H9 (cell line): ENCODE results near the gene ADGRG1. TPM values are rescaled to one million over a fixed set of nuclear protein-coding genes. Genes with fewer than 3 reads are reported as not detected.

Experiments used
- DNase-seq: peaks from one replicate; pipeline ENCODE4 v3.0.0-alpha.2; 2017
- H2AFZ ChIP-seq: one replicate; pipeline ENCODE4 v1.6.1; 2013; ENCODE audit warnings: mild to moderate bottlenecking, low read length, control low read depth, moderate library complexity
- H2AK5ac ChIP-seq: 2 replicates; pipeline ENCODE4 v1.6.1; 2013; ENCODE audit warnings: low read length, control low read depth, mixed read lengths; ENCODE audit not compliant: insufficient read length
- H2BK120ac ChIP-seq: one replicate; pipeline ENCODE4 v1.6.1; 2013; ENCODE audit warnings: low read depth, mild to moderate bottlenecking, low read length, control low read depth, inconsistent platforms; ENCODE audit not compliant: poor library complexity, severe bottlenecking
- H2BK12ac ChIP-seq: 2 replicates; pipeline ENCODE4 v1.6.1; 2013; ENCODE audit warnings: low read length, control low read depth, mixed read lengths, low read depth; ENCODE audit not compliant: insufficient read length
- H2BK15ac ChIP-seq: 2 replicates; pipeline ENCODE4 v1.6.1; 2013; ENCODE audit warnings: low read depth, low read length, control low read depth
- H2BK20ac ChIP-seq: one replicate; pipeline ENCODE4 v1.6.1; 2013; ENCODE audit warnings: low read depth, mild to moderate bottlenecking, low read length, control low read depth, inconsistent platforms; ENCODE audit not compliant: poor library complexity, severe bottlenecking
- H2BK5ac ChIP-seq: 2 replicates; pipeline ENCODE4 v1.6.1; 2013; ENCODE audit warnings: low read length, control low read depth, mixed read lengths; ENCODE audit not compliant: insufficient read length
- H3K14ac ChIP-seq: 2 replicates; pipeline ENCODE4 v1.6.1; 2013; ENCODE audit warnings: low read length, control low read depth; ENCODE audit not compliant: insufficient read depth
- H3K18ac ChIP-seq: 2 replicates; pipeline ENCODE4 v1.6.1; 2013; ENCODE audit warnings: low read depth, mild to moderate bottlenecking, mixed read lengths, low read length, control low read depth; ENCODE audit not compliant: insufficient read length
- H3K23ac ChIP-seq: 2 replicates; pipeline ENCODE4 v1.6.1; 2013; ENCODE audit warnings: low read length, control low read depth, mixed read lengths, low read depth; ENCODE audit not compliant: insufficient read length
- H3K23me2 ChIP-seq: 2 replicates; pipeline ENCODE4 v1.6.1; 2013; ENCODE audit warnings: low read depth, mild to moderate bottlenecking, mixed read lengths, low read length, control low read depth; ENCODE audit not compliant: insufficient read length, poor library complexity, severe bottlenecking
- H3K27ac ChIP-seq: 2 replicates; pipeline ENCODE4 v1.5.1; 2013; ENCODE audit warnings: low read length, control low read depth, mixed read lengths, low read depth; ENCODE audit not compliant: insufficient read length
- H3K27me3 ChIP-seq: 2 replicates; pipeline ENCODE4 v1.6.1; 2013; ENCODE audit warnings: low read length, control low read depth, inconsistent platforms; ENCODE audit not compliant: insufficient read depth
- H3K4ac ChIP-seq: 2 replicates; pipeline ENCODE4 v1.6.1; 2013; ENCODE audit warnings: low read depth, mild to moderate bottlenecking, control low read depth, inconsistent platforms, low read length, moderate library complexity
- H3K4me1 ChIP-seq: 2 replicates; pipeline ENCODE4 v1.6.1; 2013; ENCODE audit warnings: low read length, control low read depth, inconsistent platforms; ENCODE audit not compliant: insufficient read depth
- H3K4me2 ChIP-seq: 2 replicates; pipeline ENCODE4 v1.6.1; 2013; ENCODE audit warnings: low read length, control low read depth, mixed read lengths; ENCODE audit not compliant: insufficient read length, insufficient read depth
- H3K56ac ChIP-seq: 2 replicates; pipeline ENCODE4 v1.6.1; 2013; ENCODE audit warnings: low read depth, mild to moderate bottlenecking, mixed read lengths, low read length, control low read depth; ENCODE audit not compliant: insufficient read length
- H3K79me1 ChIP-seq: 2 replicates; pipeline ENCODE4 v1.6.1; 2013; ENCODE audit warnings: low read depth, mild to moderate bottlenecking, moderate library complexity, low read length, control low read depth, inconsistent platforms; ENCODE audit not compliant: insufficient read depth, poor library complexity, severe bottlenecking
- H3K79me2 ChIP-seq: 2 replicates; pipeline ENCODE4 v1.6.1; 2013; ENCODE audit warnings: low read length, control low read depth, inconsistent platforms; ENCODE audit not compliant: insufficient read depth
- H3K9ac ChIP-seq: 2 replicates; pipeline ENCODE4 v1.6.1; 2013; ENCODE audit warnings: low read length, control low read depth, mixed read lengths; ENCODE audit not compliant: insufficient read length; ENCODE audit errors: extremely low read depth
- H3K9me3 ChIP-seq: one replicate; pipeline ENCODE4 v1.6.1; 2013; ENCODE audit warnings: low read depth, low read length, inconsistent platforms; ENCODE audit not compliant: control insufficient read depth
- H3T11ph ChIP-seq: one replicate; pipeline ENCODE4 v1.6.1; 2013; ENCODE audit warnings: mild to moderate bottlenecking, low read length, control low read depth, inconsistent platforms
- H4K20me1 ChIP-seq: one replicate; pipeline ENCODE4 v1.6.1; 2013; ENCODE audit not compliant: control insufficient read depth, insufficient read length, insufficient read depth
- H4K5ac ChIP-seq: 2 replicates; pipeline ENCODE4 v1.6.1; 2013; ENCODE audit warnings: low read depth, mild to moderate bottlenecking, mixed read lengths, low read length, control low read depth; ENCODE audit not compliant: insufficient read length
- H4K8ac ChIP-seq: replicated peaks from 2 replicates; pipeline ENCODE4 v1.6.1; 2013; ENCODE audit warnings: low read length, control low read depth, mixed read lengths, low read depth; ENCODE audit not compliant: insufficient read length
- H4K91ac ChIP-seq: 2 replicates; pipeline ENCODE4 v1.6.1; 2013; ENCODE audit warnings: low read depth, mild to moderate bottlenecking, moderate library complexity, mixed read lengths, low read length, control low read depth; ENCODE audit not compliant: insufficient read length
- H3K27ac Mint-ChIP-seq, 3 experiments: 2 replicates in 2 of 3; 3 replicates in 1 of 3; pipeline ENCODE4 v1.8.0; 2020 to 2021; ENCODE audit warnings: mixed read lengths in 3 of 3, mild to moderate bottlenecking in 1 of 3, moderate library complexity in 1 of 3
- H3K27me3 Mint-ChIP-seq: 2 replicates; pipeline ENCODE4 v1.8.0; 2021; ENCODE audit warnings: low read depth, mild to moderate bottlenecking, moderate library complexity, mixed read lengths
- H3K36me3 Mint-ChIP-seq, 3 experiments: 2 replicates in 2 of 3; 3 replicates in 1 of 3; pipeline ENCODE4 v1.8.0; 2020 to 2021; ENCODE audit warnings: low read depth in 3 of 3, mixed read lengths in 3 of 3; ENCODE audit not compliant: insufficient read depth in 1 of 3
- H3K4me1 Mint-ChIP-seq, 2 experiments: 2 replicates each; pipeline ENCODE4 v1.8.0; 2020; ENCODE audit warnings: mixed read lengths in 2 of 2
- H3K4me3 Mint-ChIP-seq, 2 experiments: 2 replicates in 1 of 2; 3 replicates in 1 of 2; pipeline ENCODE4 v1.8.0; 2020 to 2021; ENCODE audit warnings: mild to moderate bottlenecking in 2 of 2, mixed read lengths in 2 of 2, moderate library complexity in 1 of 2
- H3K9me3 Mint-ChIP-seq, 2 experiments: 2 replicates in 1 of 2; 3 replicates in 1 of 2; pipeline ENCODE4 v1.8.0; 2020; ENCODE audit warnings: mild to moderate bottlenecking in 2 of 2, mixed read lengths in 2 of 2, moderate library complexity in 1 of 2
- WGBS: extraction: QIAGEN DNeasy Blood & Tissue Kit; methylation state at CpG from one replicate; pipeline ENCODE4 v1.1.7; 2013; ENCODE audit warnings: missing lambda C conversion rate, low lambda C conversion rate, mixed read lengths; ENCODE audit not compliant: insufficient read length; ENCODE audit errors: extremely low coverage; 5-methylcytosine and 5-hydroxymethylcytosine counted together
- total RNA-seq: library from RNA; stranded (reverse); gene quantifications from 2 replicates; pipeline ENCODE4 v1.2.1, GENCODE V29; 2021
- TF ChIP-seq, protein P1 (sequence below): fragments of 200-600 bp; sonication (generic); conservative IDR thresholded peaks from 3 replicates; pipeline ENCODE4 v1.8.0; 2021; ENCODE audit warnings: antibody characterized with exemption, mild to moderate bottlenecking

Gene ADGRG1
- total RNA-seq, 1 experiment from 2014 or later: 1.1 TPM

DNA sequence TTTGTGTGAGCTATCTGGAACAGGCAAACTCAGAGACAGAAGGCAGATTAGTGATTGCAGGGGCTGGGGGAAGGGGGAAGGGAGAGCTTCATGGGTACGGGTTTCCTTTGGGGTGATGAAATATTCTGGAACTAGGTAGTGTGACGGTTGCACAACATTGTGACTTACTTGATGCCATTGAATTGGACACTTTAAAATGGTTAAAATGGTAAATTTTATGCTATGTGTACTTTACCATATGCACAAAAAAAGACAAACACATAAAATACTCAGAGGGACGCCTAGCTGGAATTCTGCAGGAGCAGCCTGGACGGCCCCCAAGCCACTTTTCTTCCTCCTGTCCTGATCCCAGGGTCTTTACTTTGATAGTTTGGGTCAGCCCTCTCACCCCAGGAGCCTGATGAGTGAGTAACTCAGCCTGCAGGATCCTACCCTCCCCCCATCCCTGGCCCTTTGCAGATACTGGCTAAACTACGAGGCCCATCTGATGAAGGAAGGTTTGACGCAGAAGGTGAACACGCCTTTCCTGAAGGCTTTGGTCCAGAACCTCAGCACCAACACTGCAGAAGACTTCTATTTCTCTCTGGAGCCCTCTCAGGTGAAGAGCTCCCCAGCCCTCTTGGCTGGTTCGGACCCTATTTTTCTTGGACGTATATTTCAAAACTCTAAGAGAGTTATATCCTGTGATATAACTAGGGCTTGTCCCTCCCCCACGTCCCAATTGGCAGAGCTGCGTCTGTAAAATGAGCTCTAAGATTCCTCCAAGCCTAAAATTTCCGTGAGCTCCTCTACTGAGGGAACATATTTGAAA lies 47.5 kb downstream of the ADGRG1 start:
- no peaks in the 10 kb centered on the region for H3K9me3 Mint-ChIP-seq
- H2BK5ac ChIP-seq: no peak overlapping the region
- H3K4me1 Mint-ChIP-seq: peaks cover 2 to 38% of the 10 kb centered on the region in 2 experiments
- H3K27ac Mint-ChIP-seq: no peak overlapping the region
- H3T11ph ChIP-seq: no peak overlapping the region
- H3K56ac ChIP-seq: no peak overlapping the region
- no peak overlapping the region for H3K4ac ChIP-seq
- no peak overlapping the region for H3K14ac ChIP-seq
- no peaks in the 10 kb centered on the region for H3K23me2 ChIP-seq
- H3K79me2 ChIP-seq: no peaks in the 10 kb centered on the region
- no peak overlapping the region for H4K91ac ChIP-seq
- no peaks in the 10 kb centered on the region for H3K79me1 ChIP-seq
- H3K23ac ChIP-seq: no peak overlapping the region
- no peak overlapping the region for H4K8ac ChIP-seq
- H2BK20ac ChIP-seq: no peak overlapping the region
- H3K27me3 ChIP-seq: no peaks in the 10 kb centered on the region
- H3K4me3 Mint-ChIP-seq: peak overlapping the region in 1 of 2 experiments; percentile 18; a peak in 3 of 5 replicates
- H4K20me1 ChIP-seq: no peaks in the 10 kb centered on the region
- H4K5ac ChIP-seq: no peak overlapping the region
- no peak overlapping the region for H2BK12ac ChIP-seq
- H3K36me3 Mint-ChIP-seq: no peaks in the 10 kb centered on the region
- no CpG with 5 or more reads among the region's 12 CpGs for WGBS
- H2AFZ ChIP-seq: peak overlapping the region; percentile 42
- H3K4me1 ChIP-seq: peaks cover 4% of the 10 kb centered on the region; the same call in 1 of the 2 replicates
- H2AK5ac ChIP-seq: no peak overlapping the region
- no peak overlapping the region for H2BK15ac ChIP-seq
- peaks cover 24% of the 10 kb centered on the region for H3K27me3 Mint-ChIP-seq
- TF ChIP-seq, protein P1, sequence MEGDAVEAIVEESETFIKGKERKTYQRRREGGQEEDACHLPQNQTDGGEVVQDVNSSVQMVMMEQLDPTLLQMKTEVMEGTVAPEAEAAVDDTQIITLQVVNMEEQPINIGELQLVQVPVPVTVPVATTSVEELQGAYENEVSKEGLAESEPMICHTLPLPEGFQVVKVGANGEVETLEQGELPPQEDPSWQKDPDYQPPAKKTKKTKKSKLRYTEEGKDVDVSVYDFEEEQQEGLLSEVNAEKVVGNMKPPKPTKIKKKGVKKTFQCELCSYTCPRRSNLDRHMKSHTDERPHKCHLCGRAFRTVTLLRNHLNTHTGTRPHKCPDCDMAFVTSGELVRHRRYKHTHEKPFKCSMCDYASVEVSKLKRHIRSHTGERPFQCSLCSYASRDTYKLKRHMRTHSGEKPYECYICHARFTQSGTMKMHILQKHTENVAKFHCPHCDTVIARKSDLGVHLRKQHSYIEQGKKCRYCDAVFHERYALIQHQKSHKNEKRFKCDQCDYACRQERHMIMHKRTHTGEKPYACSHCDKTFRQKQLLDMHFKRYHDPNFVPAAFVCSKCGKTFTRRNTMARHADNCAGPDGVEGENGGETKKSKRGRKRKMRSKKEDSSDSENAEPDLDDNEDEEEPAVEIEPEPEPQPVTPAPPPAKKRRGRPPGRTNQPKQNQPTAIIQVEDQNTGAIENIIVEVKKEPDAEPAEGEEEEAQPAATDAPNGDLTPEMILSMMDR: no peak
- H3K18ac ChIP-seq: no peak overlapping the region
- H3K9me3 ChIP-seq: no peaks in the 10 kb centered on the region
- H3K27ac ChIP-seq: no peak overlapping the region
- H3K9ac ChIP-seq: no peak overlapping the region
- H3K4me2 ChIP-seq: peak overlapping the region; percentile 14
- no peak overlapping the region for H2BK120ac ChIP-seq
- peak; percentile 61 for DNase-seq
